ENCODE data around the gene PRSS12.
A peak's percentile ranks its signal among the peaks of the same experiment; 100 is the strongest.
"Not testable (repeated sequence)": the region's sequence is repeated elsewhere in the genome, so short reads cannot be mapped to it uniquely, and the experiment has no call there.

PRSS12 gene, protein sequence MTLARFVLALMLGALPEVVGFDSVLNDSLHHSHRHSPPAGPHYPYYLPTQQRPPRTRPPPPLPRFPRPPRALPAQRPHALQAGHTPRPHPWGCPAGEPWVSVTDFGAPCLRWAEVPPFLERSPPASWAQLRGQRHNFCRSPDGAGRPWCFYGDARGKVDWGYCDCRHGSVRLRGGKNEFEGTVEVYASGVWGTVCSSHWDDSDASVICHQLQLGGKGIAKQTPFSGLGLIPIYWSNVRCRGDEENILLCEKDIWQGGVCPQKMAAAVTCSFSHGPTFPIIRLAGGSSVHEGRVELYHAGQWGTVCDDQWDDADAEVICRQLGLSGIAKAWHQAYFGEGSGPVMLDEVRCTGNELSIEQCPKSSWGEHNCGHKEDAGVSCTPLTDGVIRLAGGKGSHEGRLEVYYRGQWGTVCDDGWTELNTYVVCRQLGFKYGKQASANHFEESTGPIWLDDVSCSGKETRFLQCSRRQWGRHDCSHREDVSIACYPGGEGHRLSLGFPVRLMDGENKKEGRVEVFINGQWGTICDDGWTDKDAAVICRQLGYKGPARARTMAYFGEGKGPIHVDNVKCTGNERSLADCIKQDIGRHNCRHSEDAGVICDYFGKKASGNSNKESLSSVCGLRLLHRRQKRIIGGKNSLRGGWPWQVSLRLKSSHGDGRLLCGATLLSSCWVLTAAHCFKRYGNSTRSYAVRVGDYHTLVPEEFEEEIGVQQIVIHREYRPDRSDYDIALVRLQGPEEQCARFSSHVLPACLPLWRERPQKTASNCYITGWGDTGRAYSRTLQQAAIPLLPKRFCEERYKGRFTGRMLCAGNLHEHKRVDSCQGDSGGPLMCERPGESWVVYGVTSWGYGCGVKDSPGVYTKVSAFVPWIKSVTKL
- long read RNA-seq, donor 1: 0 reads
- long read RNA-seq, donor 2: 0 reads
- long read RNA-seq, donor 3: 0 reads
- long read RNA-seq, donor 4: 0 reads
- long read RNA-seq, donor 5, full-length matches to known transcripts: 1 of 1 reads
- long read RNA-seq, donor 5, partial matches to known transcripts: 0 of 1 reads
- long read RNA-seq, donor 5, other reads (novel, unspliced or antisense): 0 of 1 reads
- long read RNA-seq, donor 6: 0 reads
- long read RNA-seq, donor 7, full-length matches to known transcripts: 2 of 2 reads
- long read RNA-seq, donor 7, partial matches to known transcripts: 0 of 2 reads
- long read RNA-seq, donor 7, other reads (novel, unspliced or antisense): 0 of 2 reads
- long read RNA-seq, donor 8: 0 reads

DNA sequence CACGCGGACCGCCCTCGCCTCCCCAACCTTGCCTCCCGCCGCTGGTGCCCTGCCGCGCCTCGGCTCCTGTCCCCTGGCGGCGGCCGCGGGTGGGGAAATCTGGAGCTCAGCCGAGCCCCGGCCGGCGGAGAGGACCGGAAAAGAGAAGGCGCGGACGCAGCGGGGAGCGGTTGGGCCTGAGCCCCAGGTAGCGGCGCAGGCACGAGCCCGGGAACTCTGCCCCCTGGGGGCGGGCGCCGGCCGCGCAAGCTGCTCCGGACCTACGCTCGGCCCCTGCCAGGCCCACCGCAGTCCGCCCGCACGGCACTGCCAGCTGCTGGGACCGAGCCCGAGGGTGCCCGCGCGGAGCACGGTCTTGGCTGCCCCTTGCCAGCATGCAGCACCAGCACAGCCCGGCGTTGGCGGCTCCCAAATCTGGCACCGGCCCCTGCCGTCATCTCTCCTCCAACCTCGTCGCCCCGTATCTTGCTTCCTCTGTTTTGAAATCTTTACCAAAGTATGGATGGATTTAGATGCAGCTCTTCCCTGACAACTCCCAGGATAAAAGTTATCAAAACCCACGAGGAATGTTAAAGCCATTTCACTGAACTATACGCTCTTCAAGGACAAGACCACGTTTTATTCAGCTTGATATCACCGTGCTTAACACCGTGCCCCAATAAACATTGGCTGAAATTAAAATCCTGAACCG, at the start of gene PRSS12:
TSS of gene PRSS12 (minus strand) at position 161 of the 691 bp plus-strand sequence. CDS start 283 bp downstream, outside the sequence.
- DNase-seq: peak; percentile 79

DNA sequence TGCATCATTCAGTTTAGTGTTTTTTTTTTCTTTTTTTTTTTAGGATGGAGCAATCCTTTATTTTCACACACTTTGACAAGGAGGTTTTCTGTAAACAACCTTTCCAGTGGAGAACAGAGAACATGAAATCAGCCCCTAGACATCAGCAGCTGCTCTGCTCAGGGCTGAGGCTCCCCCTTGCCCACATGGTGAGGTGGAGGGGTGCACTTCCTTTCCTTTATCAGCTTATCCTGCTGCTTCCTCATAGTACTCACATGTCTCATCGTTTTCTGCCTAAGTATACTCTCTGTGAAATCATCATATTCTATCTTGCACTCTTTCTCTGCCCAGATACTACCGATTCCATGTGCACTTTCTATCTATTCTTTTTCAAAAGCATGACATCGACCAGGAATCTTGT, 47.6 kb upstream of the PRSS12 start:
- no peak for DNase-seq

DNA sequence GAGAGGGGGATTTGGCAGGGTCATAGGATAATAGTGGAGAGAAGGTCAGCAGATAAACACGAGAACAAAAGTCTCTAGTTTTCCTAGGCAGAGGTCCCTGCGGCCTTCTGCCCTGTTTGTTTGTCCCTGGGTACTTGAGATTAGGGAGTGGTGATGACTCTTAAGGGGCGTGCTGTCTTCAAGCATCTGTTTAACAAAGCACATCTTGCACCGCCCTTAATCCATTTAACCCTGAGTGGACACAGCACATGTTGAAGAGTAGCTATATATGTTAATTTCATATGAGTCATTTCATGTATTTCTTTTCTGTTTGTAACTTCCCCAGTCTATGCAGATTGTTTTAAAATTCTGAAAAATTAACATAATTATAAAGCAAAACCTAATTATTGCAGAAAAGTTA, 47.1 kb upstream of the PRSS12 start:
- not testable (repeated sequence) for DNase-seq

DNA sequence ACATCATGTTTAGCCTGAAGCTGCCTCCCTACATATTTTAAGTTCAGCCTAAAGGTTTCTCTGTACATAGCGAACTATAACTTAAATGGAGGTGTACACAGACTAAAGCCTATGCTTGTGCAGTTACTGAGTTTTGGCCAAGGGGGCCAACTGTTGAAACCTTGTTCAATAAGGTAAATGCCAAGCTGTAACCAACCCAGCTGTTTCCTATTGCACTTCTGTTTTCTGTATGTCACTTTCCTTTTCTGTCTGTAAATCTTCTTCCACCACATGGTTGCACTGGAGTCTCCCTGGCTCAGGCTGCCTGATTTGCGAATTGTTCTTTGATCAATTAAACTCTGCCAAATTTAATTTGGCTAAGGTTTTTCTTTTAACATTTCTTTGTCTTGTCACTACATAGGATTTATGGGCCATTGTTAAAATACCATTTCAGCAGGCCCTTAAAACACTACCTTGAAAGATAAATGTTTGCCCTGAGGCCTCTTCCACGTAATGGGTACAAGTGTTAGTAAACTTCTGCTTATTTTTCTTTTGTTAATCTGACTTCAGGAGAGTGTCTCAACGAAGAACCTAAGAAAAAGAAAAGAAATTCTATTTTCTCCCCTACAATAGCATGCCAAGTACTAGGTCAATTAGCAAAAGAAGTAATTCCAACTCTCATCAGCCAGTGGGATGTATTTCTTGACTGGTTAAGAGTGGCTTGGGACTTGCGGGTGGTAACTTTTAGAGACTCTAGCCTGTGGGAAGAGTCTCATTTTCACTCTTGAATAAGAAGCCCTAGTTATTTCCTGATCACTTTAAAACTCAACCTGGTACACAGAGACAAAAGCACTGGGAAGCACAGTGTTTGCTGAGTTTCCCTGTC, 45.7 kb upstream of the PRSS12 start:
- DNase-seq: no peak

DNA sequence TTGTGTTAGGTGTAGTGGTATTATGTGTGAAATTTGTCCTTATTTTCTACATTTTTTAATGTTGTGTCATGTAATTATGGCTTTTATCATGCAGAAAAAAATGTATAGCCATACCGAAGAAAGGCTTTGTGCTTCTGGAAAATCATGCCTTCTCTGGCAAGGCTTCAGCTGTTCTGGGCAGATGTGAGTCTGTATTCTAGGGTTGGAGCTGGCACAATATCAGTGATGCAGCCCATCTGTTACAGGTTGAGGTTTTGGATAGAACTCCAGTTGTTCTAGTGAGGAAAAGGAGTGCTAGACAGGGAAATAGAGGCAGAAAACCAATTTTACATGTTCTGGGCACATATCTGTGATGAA, 44.8 kb upstream of the PRSS12 start:
- DNase-seq: no peak

DNA sequence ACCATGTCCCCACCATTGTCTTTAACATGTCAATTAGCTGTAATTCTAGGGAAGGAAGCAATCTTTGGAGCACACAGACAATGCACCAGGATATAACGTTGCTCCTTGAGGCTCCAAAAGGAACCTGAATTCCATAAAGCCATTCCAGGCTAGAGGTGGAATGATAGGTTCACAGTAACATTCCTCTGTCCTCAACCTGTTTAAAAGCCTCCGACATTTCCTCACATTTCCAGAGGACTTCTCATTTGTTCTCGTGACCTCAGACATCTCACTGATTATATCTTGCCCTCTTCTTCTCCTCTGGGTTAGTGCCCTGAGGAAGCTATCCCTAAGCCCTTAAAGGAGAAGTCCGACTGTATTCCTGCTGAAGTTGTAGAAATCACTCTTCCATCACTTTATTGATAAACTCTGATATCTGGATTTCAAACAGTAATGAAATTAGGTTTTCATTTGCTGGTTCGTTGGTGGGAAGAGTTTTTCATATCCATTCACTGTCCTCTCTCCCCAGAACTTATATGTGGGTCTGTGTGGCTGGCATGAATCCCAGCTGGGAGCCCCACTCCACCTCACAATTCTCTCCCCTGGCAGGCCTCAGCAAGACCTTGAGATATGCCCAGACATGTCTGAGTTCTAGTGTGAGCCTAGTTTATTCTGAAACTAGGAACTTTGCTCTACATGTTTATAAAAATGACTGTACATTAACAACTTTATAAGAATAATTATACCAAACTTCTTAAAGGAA, 44.2 kb upstream of the PRSS12 start:
- DNase-seq: no peak

DNA sequence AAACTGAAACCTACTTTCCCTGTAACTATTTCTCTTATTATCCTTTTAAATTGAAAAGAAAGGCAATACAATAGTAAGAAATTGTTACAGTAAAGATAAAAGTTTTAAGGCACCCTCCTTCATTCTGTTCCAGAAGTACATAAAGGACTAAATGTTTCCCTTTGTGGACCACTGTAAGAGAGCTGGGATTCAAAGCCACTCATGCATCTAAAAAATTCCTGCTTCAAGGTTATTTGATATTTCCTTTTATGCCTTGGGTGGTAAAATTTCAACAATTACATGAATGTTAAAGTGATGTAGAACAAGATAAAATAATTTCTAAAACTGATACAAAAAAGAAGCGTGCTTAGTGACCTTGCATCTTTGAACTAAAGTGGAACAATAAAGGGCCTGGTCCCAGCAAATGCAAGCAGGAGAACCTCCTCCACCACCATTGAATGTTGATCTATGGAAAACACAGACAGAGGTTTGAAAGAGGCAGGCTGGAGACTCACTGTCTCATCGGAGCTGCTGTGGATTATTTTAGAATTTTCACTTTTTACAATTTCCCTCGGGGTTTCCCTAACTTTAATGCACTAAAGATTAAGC, 42.3 kb upstream of the PRSS12 start:
- no peak for DNase-seq

DNA sequence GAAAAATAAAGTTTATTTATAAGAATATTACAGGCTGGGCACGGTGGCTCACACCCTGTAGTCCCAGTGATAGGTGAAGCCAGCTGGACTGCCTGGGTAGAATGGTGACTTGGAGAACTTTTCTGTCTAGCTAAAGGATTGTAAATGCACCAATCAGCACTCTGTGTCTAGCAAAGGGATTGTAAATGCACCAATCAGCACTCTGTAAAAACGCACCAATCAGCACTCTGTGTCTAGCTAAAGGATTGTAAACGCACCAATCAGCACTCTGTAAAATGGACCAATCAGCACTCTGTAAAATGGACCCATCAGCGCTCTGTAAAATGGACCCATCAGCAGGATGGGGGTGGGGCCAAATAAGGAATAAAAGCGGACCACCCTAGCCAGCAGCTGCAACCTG, 39.7 kb upstream of the PRSS12 start:
- not testable (repeated sequence) for DNase-seq

DNA sequence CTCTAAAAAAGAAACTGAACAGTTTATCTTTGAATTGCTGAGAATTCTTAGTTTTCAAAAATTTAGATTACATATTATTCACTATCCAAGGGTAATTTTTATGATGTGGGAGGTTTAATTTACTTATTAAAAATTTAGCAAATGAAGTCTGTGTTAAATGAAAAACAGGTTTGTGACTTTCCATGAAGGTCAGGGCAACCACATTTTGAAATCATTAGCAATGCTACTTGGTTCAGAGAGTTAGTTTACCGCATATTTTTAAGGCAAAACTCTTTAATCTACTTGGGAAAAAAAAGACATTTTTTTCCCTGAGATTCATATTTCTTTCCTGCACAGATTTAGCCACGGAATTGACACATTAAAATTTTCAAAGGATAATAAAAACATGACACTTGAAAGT, 37.3 kb upstream of the PRSS12 start:
- DNase-seq: no peak

DNA sequence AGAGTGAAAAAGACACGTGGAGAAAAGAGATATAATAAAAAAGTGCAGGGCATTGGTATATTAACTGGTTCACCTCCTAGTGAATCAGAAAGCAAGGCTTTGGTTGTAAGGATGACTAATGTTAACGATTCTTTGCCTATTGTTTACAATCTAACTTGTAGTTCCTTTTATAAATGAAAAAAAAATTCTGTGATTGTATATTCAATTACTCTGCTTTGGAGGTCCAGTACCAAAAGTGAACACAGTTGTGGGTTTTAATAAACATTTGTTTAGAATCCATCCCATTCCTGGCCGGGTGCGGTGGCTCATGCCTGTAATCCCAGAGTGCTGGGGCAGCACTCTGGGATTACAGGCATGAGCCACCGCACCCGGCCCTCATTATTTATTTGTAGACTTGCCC, 36.9 kb upstream of the PRSS12 start:
- DNase-seq: no peak

DNA sequence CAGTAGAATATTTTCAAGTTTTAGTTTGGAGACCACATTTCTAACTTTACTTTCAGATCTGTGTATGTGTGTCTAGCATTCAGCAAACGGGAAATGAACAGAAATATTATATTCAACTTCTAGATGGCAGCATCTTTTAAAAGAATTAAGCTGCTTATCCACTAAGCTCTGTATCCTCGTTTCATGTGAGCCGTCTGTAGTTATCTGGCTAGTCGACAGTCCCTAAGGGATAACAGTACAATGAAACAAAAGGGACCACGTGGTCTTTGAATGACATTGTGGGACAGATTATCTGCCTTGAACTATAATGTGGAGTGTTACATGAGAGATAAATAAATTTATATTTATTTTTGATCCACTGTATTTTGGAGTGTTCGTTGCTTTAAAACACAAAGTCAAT, 35.8 kb upstream of the PRSS12 start:
- DNase-seq: no peak

DNA sequence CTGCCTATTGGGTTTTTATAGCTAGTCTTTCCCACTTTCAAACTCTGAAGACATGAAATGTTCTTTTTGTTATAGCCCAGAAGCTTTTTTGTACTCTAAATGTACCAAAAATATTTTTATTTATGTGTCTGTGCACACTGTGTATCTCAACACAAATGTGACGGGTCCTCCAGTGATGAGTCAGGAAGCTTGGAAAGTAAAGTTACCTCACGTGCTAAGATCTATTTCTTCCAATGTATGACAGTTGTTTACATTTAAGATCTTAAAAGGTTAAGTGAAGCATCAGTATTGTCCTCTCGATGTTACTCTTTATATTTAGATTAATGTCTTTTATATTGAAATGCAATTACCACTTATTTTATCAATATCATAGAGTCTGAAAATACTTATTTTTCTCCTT, 29.1 kb upstream of the PRSS12 start:
- DNase-seq: no peak

DNA sequence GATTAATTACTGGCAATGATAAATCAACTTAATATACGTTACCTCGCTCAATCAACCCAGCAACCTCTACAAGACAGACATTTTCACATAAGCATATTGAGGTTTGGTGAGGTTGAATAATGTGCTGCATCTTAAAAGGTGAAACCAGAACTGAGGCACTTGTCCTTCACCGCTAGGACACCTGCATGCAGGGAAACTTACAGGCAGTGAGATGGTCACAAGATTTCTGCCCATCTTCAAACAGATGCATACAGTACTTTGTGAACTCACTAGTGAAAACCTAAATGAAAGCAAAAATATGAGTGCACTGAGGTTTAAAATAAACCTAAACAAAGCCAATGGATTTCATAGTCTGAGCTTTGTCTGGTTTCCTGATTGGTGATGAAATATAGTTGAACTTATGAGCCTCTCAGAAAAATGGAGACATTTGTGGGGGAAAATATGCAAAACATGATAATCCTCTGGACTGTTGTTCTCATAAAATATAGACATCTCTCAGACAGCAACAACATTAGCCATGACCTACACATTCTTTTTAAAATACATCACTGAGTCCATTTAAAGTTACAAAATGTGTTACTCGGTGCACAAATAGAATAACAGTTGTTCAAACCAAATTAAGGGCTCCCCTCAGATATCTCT, 20.9 kb upstream of the PRSS12 start:
- no peak for DNase-seq

DNA sequence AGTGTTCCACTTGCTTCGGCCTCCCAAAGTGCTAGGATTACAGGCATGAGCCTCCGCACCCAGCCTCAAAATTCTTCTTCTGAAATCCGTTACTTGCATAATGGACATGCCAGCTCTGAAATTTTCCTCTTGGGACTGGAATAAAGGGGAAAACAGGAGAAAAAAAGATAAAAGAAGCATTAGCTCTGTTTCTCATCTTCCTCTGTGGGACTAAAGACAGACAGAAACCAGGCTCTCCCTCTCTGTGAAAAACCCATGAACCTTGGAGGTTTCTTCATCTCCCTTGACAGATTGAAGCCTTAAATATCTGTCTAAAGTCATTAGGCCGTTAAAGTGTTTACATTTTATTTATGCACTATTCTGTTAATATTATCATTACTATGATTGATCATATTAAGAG, 19.4 kb upstream of the PRSS12 start:
- DNase-seq: no peak

DNA sequence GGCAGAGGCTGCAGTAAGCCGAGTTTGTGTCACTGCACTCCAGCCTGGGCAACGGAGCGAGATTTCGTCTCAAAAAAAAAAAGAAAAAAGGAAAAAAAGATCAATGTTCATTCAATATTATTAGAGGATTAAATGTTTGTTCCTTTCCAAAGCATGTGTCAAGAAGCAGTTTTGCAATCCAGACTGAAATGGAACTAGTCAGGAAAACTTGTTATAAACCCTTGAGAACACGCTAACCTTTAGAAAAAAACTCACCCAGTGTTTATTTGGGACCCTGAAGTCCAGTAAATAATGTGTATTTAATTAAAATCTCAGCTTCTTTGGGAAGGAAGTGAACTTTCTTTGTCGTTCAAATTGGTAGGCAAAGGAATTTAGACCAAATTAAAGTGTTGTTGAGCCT, 16.4 kb upstream of the PRSS12 start:
- DNase-seq: no peak

DNA sequence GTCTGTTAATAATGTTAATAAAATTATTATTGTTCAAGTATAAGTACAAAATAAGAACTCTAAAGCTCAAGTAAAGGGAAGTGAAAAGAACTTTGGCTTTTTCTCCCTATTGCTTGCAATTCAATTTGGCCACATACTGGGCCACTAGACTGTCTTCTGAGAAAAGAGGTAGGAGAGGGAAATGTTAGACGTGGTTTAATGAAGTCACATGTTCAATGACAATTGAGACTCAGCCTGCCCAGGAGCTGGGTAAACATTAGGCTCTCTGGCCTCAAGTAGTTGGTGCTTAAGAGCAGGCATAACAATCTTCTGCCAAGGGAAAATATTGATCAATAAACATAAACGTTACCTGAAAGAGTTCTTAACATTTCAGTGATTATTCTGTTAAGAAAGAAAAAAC, 15.1 kb upstream of the PRSS12 start:
- no peak for DNase-seq

DNA sequence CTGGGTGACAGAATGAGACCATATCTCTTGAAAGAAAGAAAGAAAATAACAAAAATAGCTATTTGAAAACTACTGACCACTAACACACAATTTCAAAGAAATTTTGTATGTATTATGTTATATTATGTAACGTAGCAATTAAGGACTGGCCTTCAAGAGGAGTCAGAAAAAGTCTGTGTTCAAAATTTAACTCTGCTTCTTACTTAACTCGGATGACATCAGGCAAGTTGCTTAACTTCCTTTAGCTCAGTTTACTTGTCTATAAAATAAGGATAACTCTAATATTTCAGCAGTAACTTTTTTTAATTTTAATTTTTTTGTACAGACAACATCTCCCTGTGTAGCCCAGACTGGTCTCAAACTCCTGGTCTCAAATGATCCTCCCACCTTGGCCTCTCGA, 14.6 kb upstream of the PRSS12 start:
- no peak for DNase-seq

DNA sequence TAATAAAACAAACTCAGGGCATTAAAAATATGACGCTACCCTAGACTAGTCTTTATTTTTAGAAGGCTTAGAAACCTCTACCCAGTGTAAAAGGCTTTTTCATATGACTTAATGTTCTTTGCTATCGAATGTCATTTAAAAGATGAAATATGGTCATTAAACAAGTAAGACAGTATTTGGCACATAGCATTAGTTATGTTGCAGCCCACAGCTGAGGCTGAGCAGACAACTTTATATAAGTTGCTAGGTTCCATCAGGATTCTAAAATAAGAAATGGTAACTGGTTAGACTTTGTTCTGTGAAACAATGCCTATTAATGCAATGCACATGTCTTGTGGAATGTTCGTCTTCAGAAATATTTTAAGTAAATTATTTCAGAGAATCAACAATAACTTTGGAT, 10.4 kb upstream of the PRSS12 start:
- no peak for DNase-seq

DNA sequence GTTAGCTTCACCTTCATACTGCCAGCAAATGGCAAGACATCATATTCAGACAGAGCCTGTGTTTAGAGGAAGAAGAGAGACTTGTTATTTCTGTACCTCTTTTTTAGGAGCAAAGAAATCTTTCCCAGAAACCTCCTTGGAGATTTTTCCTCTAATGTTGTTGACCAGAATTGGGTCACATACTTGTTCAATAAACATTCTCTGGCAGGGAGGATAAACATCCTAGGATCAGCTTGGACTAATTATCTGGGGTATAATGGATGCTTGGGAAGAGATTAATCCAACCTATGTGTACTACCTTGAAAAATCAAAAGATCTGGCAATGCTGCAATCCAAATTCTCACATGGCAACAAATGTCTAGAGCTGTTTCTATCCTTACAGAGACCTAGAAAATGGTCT, 8.4 kb upstream of the PRSS12 start:
- no peak for DNase-seq

DNA sequence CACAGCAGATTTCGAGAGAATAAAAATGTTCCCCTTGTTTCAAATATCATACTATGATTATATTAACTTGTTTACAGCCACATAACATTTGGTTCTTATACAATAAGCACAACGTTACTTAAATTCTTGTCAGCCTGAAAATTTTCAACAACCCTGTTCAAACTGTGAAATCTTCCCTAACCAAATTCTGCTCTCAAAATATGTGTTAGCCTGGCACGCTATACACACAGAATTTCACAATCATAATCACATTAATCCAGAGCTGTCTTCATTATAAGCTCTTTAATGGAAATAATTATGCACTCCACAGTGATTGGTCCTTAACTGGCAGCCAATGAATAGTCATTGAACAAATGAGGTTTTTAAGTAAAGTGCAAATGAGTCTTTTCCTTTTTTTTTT, 7.3 kb upstream of the PRSS12 start:
- no peak for DNase-seq

Data from right kidney (tissue), 9 donors.